ENCODE data around the gene MEGF9. TPM values are rescaled to one million over a fixed set of nuclear protein-coding genes. Genes with fewer than 3 reads are reported as not detected.
"Not testable (repeated sequence)": the region's sequence is repeated elsewhere in the genome, so short reads cannot be mapped to it uniquely, and the experiment has no call there.

MEGF9 gene
- total RNA-seq, 2 experiments from 2014 or later, result 4.4 to 4.6 TPM

DNA sequence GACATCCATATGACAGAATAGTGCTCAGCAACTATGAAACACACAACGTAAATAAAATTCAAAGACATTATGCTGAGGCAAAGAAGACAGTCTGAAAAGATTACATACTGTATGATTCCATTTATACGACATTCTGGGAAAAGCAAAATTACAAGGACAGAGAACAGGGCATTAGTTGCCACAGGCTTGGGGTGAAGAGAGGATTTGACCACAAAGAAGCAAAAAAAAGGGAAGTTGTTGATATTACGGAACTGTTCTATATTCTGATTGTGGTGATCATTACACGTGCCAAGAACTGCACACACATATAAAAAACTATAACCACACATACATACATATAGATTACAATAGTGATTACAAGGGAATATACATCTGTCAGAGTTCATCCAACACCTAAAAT is 158.4 kb downstream of the MEGF9 start:
- intact Hi-C loops (cut with micrococcal nuclease), result no loop called here
- peaks cover 2% of the 10 kb centered on the region for H3K4me1 Mint-ChIP-seq (ENCODE audit: low read depth)
- H3K4me3 Mint-ChIP-seq, result no peak overlapping the region
- DNase-seq, result no peak
- peaks cover 39% of the 10 kb centered on the region for H3K36me3 Mint-ChIP-seq
- CTCF ChIA-PET, result no interaction called here
- no peak overlapping the region for H3K27ac Mint-ChIP-seq
- no peaks in the 10 kb centered on the region for H3K9me3 Mint-ChIP-seq
- POLR2A ChIA-PET, result no interaction called here
- no peaks in the 10 kb centered on the region for H3K27me3 Mint-ChIP-seq

DNA sequence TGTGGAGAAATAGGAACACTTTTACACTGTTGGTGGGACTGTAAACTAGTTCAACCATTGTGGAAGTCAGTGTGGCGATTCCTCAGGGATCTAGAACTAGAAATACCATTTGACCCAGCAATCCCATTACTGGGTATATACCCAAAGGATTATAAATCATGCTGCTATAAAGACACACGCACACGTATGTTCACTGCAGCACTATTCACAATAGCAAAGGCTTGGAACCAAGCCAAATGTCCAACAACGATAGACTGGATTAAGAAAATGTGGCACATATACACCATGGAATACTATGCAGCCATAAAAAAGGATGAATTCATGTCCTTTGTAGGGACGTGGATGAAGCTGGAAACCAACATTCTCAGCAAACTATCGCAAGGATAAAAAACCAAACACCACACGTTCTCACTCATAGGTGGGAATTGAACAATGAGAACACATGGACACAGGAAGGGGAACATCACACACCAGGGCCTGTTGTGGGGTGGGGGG is 162.0 kb downstream of the MEGF9 start:
- H3K4me3 Mint-ChIP-seq; H3K27me3 Mint-ChIP-seq; H3K4me1 Mint-ChIP-seq (ENCODE audit: low read depth); H3K9me3 Mint-ChIP-seq; intact Hi-C loops (cut with micrococcal nuclease); DNase-seq; CTCF ChIA-PET; H3K27ac Mint-ChIP-seq: not testable (repeated sequence)
- POLR2A ChIA-PET, result interaction anchor here (1.6 kb wide), 1 partner anchor 8 kb away, joined by 3 read pairs; no protein-coding TSS in a partner anchor
- H3K36me3 Mint-ChIP-seq, result peaks cover 49% of the 10 kb centered on the region

Other genes with a start within 250 kb of the MEGF9 start
- 10 to 100 TPM; 75.3 to 75.9 TPM for gene CDK5RAP2, start 134.3 kb downstream of the MEGF9 start, total RNA-seq
- 10 to 100 TPM; 70.2 to 72.5 TPM for gene FBXW2, start 78.9 kb upstream of the MEGF9 start, total RNA-seq
- 10 to 100 TPM; 69.7 to 71.0 TPM for gene PSMD5, start 128.5 kb upstream of the MEGF9 start, total RNA-seq
- gene PHF19, start 162.7 kb upstream of the MEGF9 start, total RNA-seq, result 100 to 1,000 TPM; 183 to 189 TPM
- 100 to 1,000 TPM; 124 TPM for gene TRAF1, start 212.3 kb upstream of the MEGF9 start, total RNA-seq

All from activated CD4-positive, alpha-beta memory T cell treated with anti-CD3 and anti-CD28 coated beads for 36 hours (primary cell).